ENCODE data around the gene ATF6.
"Not testable (repeated sequence)": the region's sequence is repeated elsewhere in the genome, so short reads cannot be mapped to it uniquely, and the experiment has no call there.

The ATF6 gene

DNA sequence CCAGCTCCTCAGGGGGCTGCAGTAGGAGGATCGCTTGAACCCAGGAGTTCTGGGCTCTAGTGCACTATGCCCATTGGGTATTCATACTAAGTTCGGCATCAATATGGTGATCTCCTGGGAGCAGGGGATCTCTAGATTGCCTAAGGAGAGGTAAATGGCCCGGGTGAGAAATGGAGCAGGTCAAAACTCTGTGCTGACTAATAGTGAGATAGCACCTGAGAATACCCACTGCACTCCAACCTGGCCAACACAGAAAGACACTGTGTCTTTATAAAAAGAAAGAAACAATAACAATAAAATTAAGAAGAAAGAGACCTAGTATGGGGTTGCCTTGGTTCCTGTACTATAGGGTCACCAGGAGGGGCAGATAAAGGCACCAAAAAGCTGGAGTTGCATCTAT, 30.3 kb upstream of the ATF6 start:
- DNase-seq: no peak

DNA sequence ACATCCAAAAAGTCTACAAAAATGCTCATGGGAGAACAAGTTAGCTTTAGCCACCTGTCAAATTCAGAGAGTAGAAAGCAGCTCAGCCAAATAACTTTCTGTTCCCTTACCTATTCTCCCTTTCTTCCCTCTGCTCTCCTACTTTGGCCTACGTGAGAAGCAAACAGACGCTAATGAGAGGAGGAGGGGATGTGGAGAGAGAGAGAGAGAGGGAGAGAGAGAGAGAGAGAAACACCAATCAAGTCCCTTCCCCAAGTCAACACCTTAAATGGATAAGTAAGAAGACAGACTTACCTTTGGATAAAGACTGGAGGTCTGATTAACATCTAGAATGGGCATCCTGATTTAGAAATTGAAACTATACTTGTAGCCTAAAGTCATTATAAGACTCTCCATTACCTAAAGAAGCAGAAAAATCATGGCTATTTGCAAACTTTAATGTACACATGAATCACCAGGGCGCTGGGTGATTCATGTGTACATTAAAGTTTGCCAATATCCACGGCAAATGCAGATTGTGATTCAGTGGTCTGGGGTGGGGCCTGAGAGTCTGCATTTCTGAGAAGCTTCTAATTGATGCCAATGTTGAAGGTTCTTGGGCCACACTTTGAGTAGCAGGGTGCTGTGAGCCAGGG, 29.7 kb upstream of the ATF6 start:
- no peak for DNase-seq

DNA sequence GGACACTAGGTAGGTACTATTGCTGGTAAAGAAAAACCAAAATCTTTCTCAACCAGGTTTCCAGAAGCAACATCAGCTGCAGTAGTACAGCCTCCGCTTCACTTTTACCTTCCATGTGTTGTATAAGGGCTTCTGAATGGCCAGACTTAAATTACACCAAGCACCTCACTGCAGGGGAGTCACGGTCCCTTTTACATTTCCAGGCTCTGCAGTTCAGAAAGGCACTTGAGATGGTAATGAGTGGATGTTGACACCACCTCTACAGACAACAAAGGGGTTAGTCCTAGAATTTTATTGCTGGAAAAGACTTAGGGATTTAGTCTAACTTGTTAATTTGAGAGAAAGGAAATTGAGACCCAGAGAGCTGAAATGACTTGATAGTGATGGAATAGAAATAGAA, 28.5 kb upstream of the ATF6 start:
- no peak for DNase-seq

DNA sequence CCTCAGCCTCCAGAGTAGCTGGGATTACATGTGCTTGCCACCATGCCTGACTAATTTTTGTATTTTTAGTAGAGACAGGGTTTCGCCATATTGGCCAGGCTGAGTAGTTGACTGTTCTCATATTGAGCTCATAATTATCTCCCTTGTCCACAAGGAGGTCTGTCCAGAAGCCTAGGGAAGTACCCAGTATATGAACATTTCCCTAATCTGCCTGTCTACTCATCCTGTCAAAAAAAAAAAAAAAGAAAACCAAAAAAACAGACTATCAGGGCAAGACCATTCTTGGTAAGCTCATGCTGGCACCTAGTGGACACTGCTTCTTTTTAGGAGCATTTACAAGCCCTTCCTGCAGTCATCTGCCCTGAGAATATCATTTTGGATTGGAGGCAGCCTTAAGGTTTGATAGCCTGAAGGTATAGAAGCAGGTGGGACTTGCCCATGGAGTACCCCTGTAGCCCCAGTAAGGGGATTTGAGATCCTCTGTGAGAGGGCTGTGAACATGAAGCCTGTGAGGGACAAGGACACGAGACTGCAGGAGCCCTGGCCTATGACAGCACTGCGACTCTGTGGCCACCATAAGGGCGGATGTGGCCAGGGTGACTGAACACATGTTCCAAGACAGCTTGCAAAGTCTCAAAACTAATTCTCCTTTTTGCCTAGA, 27.4 kb upstream of the ATF6 start:
- DNase-seq: peak; percentile 57

DNA sequence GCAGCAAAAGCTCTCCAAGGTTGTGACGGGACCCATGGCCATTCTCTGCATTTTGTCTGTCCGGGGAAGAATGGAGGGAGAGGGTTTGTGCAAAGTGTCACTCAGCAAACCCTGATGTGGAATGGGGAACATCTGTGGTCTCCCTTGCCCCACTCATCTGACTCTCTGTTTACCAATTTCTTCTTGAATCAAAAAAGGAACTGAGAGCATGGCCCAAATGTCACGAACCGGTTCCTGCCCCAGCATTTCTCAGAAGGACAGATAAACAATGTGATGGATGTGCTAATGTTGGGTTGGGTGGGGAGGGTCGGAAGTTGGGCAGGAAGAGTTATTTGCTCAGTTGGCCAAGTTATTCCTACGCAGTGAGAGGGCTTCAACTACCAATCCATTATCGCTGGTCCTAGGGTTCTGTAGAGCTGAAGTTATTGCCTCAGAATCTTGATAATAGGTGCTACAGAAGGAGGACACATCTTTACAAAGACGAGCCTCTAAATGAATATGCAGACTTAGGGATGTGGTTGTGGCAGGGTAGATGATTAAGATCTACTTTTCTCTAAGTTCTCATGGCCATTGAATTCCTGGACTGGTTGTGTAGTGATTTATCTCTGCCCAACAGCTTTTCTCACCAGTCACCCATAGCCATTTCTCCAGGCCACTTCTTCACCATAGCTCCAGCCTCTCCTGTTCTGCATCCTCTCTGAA, 26.1 kb upstream of the ATF6 start:
- DNase-seq: no peak

DNA sequence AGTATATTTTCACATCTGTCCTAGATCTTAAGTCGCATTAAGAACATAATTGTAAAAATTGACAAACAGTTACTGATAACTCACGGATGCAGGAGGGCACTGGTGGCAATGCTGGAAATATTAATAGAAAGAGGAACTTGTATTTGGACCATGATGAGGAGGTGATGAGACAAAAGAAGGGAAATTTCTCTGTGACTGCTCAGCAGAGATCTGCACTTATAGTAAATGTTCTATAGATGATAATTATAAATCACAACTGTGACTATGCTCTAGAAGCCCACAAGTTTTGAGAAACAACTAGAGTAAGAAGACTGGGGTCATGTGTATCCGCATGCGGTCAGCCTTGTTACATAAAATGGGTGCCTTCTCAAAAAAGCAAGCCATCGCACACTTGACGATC, 25.2 kb upstream of the ATF6 start:
- no peak for DNase-seq

DNA sequence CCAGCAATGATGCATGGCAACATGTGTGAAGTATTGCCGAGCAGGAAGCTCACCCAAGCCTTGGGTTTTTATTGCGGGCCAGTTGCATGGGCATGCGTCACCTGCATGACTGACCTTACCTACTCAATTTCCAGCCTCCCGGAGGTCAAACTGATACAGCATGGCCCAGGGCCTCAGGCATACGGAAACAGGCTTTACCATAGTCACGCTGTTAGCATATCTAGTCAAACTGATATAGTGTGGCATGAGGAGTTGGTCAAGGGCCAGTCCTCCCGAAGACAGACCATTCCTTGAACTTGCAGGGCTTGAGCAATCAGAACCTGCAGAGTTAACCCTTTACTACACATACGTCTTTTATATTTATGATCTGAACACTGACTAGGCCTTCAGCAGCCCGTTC, 22.9 kb upstream of the ATF6 start:
- no peak for DNase-seq

DNA sequence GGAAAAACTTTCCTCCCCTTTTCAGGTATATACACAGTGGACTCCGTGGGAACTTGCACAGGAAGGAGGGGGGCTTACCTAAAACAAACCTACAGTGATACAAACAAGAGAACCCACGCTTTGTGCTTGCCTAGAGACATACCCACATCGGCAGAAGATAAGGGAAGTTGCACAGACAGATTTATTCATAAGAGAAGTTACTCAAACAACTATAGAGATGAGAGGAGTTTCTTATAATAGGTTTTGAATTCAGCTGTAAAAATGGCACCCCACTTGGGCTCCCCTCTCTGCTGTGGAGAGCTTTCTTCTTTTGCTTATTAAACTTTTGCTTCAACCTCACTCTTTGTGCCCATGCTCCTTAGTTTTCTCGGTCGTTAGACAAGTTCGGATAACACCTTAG, 18.3 kb upstream of the ATF6 start:
- no peak for DNase-seq

DNA sequence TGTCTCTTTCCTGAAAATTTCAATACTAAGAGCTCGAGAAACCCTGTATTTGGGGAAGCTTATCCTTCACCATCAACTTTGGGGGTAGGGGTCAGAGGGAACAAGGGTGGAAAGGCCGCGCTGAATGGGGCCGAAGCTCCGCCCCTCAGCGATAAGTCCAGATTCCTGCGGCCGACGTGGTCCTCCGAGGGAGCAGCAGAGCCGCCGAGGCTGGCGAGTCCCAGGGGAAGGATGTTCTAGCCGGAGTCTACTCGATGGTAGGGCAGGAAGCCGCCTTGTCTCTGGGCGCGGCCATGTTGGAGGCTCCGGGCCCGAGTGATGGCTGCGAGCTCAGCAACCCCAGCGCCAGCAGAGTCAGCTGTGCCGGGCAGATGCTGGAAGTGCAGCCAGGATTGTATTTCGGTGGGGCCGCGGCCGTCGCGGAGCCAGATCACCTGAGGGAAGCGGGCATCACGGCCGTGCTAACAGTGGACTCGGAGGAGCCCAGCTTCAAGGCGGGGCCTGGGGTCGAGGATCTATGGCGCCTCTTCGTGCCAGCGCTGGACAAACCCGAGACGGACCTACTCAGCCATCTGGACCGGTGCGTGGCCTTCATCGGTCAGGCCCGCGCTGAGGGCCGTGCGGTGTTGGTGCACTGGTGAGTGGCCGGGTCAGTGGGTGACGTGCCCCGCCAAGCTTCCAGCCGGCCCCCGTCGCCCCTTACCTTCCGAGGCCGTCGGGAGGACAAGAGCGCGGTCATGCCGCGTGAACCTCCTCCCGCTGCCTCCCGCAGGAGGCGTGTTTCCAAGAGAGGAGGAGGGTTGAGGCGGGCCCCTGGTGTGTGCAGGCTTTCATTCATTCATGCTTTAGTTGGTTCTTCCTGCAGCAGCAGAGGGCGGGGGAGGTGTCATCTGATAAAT, 16.4 kb upstream of the ATF6 start, which contains the start of gene DUSP12:
Gene DUSP12 (plus strand): TSS at position 278 of the 899 bp plus-strand sequence. CDS start 16 bp downstream, at position 294.
- DNase-seq: peak; percentile 88

DNA sequence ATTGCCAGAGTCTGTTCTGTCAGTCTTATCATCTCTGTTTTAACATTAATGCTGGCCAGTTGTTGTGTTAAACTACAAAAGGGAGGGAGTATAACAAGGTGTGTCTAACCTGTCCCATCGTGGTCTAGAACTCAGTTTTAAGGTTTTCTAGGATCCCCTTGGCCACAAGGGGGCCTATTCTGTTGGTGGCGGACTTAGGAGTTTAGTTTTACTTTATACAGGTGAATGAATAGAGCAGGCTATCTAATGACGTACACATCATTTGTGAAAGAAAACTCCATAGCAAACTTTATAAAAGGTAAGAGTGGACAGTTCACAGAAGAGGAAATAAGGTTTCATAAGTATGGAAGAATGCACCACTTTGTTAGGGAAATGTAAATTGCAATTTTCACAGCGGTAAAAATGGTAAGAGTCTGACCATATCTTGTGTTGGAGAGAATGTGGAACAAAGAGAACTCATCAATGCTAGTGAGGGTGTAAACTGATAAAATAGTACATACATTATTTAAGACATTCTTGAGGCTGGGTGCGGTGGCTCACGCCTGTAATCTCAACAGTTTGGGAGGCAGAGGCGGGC, 2.5 kb upstream of the ATF6 start:
- peak; percentile 64 for DNase-seq

DNA sequence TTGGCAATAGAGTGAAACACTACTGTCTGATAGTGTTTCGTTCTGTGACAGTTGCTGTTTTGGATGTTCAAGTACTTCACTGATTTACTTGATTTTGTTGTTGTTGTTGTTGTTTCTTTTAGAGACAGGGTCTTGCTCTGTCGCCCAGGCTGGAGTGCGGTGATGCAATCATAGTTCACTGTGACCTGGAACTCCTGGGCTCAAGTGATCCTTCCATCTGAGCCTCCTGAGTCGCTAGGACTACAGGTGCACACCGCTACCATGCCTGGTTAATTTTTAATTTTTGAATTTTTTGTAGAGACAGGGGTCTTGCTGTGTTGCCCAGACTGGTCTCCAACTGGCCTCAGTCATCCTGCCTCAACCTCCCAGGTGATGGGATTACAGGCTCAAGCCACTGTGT, 2.3 kb downstream of the ATF6 start:
- no peak for DNase-seq

DNA sequence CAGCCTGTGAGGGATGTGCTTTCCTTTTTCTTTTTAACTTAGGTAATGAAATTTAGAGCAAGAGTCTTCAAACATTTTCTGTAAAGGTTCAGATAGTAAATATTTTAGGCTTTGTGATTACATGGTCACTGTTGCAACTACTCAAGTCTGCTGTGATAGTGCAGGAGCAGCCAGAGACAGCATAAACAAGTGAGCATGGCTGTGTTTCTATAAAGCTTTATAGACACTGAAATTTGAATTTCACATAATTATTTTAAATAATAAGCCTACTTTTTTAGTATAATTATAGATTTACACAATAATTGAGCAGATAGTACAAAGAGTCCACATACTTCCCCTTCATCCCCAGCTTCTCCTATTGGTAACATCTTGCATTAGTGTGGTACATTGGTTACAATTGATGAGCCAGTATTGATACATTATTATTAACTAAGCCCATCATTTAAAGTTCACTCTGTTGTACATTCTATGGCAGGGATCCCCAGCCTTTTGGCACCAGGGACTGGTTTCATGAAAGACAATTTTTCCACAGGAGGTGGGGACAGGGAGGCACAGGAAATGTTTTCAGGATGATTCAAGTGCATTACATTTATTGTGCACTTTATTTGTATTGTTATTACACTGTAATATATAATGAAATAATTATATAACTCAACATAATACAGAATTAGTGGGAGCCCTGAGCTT, 3.0 kb downstream of the ATF6 start:
- no peak for DNase-seq

DNA sequence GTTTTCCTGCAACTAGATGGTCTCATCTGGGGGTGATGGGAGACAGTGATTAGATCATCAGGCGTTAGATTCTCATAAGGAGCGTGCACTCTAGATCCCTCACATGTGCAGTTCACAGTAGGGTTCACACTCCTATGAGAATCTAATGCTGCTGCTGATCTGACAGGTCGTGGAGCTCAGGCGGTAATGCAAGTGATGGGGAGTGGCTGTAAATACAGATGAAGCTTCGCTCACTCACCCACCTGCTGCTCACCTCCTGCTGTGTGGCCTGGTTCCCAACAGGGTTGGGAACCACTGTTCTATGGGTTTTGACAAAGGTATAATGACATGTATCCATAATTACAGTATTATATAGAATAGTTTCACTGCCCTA, 3.5 kb downstream of the ATF6 start:
- not testable (repeated sequence) for DNase-seq

DNA sequence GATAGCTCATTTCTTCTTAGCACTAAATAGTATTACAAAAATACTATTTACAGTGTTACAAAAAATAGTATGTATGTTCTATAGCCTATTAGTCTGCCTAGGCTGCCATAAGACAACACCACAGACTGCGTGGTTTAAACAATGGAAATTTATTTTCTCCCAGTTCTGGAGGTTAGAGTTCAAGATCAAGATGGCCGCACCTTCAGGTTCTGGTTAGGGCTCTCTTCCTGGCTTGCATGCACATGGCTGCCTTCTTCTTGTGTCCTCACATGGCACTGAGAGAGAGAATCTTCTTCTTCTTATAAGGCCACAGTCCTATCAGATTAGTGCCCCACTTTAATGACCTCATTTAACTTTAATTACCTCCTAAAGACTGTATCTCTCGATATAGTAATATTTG, 4.1 kb downstream of the ATF6 start:
- DNase-seq: no peak

DNA sequence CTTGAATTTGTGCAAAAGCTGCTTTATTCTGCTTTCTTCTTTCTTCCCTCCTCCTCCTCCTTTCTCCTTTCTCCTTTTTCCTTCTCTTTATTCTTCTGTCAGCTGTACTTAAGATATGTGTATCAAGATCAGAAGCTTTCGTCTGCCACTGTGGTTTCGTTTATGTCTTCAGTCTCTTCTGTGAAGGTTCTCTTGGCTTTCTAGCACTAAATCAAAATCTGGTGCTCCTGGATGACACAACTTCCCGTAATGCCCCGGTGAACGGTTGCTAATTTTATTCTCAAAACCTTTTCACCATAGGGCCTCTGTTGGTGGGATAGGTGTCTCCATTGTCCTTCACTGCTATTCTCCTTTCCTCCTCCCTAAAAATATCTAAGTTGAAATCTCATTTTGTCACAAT, 5.0 kb downstream of the ATF6 start:
- DNase-seq: peak; percentile 14

DNA sequence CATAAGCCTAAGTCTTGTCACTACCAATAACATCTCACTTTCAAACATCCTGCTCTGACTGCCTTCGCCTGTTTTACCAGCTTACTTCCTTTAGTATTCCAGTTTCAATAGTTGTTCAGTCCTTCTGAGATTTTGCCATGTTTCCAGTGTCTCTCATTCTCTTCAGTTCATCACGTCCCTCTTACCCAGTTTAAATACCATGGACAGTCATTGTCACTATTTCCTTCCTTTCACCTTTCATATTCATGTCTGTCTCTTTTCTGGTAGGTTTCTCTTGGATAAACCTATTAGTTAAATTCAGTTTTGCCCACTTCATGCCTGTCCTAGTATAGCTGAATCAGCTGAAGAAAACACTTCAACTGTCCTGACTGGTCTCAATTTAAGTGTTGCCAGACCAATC, 5.9 kb downstream of the ATF6 start:
- no peak for DNase-seq

DNA sequence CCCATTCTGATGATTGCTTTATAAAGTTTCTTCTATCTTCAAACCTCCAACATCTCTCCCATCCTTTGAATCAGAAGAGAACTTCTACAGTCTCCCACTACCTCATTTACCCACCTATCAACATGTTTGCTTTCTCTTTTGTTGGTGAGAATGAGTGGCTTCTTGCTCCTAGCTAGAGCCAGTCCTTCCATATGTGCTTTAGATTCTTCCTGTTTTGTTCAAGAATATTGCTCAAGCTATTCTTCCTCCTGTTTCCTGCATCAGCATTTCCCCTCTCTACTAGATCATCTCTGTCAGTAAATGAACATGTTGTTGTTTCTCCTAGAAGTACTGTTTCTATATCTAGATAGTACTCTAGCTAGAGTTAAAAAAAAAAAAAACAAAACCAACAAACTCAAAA, 6.3 kb downstream of the ATF6 start:
- no peak for DNase-seq

DNA sequence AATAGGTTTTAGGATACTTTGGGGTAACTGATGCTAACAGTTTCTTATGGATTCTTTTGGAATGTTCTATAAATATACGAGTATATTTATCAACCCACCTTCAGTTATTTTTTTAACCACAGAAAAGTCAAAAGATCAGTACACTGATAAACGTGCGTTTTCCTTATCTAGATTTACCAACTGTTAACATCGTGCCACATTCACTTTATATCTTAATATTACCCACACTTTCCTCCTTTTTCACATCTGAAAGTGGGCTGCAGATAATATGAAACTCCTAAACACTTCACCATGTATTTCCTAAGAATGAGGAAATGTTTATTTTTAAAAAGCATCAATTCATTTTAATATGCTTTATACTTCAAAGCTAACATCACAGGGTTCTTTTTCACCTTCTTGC, 7.7 kb downstream of the ATF6 start:
- no peak for DNase-seq

DNA sequence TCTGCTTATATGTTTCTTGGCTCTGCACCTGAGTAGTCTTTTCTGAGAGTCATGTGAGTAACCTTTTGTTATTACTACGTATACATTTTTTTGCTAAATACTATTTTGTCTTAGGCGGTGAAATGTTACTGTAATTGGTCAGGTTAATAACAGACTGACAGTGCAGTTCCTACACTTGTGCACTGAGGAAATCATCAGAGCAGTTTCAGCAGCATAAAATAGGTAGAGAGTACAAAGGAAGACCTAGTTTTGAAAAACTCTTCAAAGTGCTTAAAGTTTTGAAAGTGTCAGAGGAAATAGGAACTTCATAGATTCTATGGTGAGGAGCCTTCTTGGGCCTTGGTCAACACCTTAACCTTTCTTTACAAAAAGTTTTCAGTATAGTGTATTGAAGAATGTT, 11.1 kb downstream of the ATF6 start:
- DNase-seq: no peak

DNA sequence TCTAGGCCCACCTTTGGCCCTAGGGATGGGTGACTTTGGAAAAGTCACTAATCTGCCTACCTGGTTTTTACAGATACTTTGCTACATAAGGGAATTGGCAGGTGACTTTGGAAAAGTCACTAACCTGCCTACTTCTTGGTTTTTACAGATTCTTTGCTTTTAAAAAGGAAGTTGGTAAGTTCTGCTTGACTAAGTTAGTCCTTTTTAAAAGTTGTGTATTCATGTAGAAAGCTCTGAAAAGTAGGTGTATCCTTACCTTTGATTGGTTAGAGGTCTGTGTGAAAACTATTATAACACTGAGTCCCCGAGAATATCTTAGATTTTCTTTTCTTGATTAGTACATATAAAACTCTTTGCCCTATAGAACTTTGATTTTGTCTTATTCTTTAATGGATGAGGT, 12.4 kb downstream of the ATF6 start:
- no peak for DNase-seq

DNA sequence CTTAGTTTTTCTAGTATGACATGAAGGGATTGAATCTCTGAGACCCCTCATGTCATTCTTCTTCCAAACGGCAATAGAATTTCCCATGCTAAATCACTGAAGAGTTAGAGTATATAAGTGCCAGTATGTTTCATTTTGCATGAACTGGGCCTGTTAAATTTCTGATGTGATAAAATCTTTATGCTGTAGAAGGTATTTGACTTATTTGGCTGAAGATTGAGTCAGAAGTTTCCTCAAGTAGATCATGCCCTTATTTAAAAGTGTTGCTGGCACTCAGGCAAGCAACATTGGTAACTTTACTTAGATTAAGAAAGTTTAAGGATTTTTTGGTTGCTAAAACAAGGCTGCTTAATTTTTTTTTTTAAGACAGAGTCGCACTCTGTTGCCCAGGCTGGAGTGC, 13.3 kb downstream of the ATF6 start:
- no peak for DNase-seq

DNA sequence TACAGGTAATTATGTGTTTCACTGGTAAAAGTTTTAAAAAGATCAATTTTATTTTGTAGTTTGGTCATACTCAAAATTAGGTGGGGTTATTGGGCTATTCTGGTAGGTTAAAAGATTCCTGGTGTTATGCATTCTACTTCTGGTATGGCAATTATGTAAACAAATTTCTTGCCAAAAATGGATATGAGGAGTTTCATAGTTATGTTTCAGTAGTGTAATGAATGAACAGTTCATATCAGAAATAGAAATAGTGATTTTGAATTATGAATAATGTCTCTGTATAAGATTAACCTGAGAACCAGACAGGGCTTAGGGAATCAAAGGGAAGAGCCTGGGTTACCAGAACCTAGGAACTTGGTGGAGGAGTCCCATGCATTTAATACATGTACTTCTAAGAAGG, 15.9 kb downstream of the ATF6 start:
- DNase-seq: no peak

Measured in CD4-positive, alpha-beta T cell treated with Interleukin-17A for 4 hours (primary cell).